NCI-H146 (cell line): ENCODE measurements around the gene LAMC1.

Experiments used
- DNase-seq: peaks from one replicate; lab custom pipeline; 2025; lab: John Stamatoyannopoulos, UW

Gene LAMC1

DNA sequence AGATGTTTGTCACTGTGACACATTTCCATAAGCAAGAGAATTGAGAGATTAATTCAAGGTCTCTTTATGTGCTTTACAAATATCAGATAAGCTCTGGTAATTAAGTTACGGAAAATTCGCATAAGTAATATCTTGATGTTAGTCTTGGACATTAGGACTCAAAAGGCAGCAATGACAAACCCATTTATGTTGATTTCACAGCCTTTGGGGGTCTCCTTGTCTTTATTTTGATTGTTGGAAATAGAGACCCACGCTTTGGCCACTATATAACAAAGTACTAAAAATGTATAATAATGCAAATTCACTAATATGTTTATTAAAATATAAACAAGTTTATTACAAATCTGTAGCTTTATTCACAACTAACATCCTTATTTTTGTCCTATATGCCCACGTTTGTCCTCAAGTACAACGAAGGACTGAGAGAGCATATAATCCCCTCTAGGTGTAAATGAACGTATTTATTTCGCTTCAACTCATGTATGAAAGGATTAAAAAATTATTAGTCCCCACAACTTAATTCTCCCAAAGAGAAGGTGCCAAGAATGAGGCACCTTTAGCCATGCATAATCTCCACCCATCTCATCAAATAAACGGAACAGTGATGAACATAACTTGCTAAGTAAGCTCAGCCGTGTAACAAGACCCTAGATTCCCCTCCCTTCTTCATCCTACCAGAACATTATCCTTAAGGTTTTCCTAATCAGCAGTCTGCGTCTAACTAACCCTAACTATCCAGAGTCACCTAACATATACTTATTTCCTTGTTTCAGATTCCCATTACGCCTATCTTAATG lies 1.6 kb upstream of the LAMC1 start:
- DNase-seq = no peak

DNA sequence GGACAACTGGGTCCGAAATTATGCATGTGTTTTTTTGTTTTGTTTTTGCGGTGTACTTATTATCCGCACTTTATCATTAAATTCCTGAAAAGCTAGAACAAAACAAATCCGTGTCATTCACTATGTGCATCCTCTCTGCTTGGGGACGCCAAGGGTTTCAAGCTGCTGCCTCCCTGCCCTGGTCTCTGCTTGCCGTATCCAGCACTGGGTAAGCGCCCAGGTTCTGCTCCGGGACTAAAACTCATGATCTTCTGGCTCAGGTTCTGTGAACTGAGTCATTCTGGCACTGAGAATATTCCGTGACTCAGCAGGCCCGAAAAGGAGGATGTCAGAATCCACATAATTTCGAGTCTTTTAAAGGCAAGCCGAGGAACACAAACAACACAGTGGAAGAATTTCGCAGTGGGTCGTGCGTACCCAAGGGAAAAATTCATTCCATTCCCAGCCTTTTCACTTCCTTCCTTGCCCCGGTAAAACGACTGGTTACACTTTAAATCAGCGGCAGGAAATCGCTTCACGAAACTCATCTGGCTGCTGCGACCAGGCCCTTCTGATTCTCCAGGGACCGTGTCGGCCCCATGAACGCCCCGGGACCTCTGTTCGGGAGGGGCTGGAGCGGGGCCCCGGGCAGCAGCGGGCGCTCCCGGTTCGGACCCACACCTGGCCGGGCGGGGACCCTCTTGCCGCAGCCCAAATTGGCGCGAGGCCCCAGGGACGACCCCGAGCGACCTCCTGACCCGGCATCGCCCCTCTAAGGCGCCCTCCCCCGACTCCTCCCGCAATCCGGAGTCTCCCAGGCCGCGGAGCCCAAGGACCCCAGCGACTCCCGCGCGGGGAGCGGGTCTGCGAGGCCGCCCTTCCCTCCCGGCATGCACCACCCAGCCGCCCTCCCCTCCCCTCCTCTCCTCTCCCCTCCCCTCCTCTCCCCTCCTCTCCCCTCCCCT lies 746 bp upstream of the LAMC1 start:
- DNase-seq = peak; percentile 58

DNA sequence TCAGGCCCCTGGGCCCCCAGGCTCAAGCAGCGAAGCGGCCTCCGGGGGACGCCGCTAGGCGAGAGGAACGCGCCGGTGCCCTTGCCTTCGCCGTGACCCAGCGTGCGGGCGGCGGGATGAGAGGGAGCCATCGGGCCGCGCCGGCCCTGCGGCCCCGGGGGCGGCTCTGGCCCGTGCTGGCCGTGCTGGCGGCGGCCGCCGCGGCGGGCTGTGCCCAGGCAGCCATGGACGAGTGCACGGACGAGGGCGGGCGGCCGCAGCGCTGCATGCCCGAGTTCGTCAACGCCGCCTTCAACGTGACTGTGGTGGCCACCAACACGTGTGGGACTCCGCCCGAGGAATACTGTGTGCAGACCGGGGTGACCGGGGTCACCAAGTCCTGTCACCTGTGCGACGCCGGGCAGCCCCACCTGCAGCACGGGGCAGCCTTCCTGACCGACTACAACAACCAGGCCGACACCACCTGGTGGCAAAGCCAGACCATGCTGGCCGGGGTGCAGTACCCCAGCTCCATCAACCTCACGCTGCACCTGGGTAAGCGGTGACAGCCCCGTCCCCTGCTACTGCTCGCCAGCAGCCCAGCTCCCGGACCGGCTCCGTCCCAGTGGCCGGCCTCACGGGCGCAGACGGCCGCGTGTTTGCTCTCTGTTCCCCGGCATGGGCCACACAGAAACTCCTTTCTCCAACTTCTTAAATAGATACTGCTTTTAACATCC lies 539 bp downstream of the LAMC1 start:
- DNase-seq = peak; percentile 86

DNA sequence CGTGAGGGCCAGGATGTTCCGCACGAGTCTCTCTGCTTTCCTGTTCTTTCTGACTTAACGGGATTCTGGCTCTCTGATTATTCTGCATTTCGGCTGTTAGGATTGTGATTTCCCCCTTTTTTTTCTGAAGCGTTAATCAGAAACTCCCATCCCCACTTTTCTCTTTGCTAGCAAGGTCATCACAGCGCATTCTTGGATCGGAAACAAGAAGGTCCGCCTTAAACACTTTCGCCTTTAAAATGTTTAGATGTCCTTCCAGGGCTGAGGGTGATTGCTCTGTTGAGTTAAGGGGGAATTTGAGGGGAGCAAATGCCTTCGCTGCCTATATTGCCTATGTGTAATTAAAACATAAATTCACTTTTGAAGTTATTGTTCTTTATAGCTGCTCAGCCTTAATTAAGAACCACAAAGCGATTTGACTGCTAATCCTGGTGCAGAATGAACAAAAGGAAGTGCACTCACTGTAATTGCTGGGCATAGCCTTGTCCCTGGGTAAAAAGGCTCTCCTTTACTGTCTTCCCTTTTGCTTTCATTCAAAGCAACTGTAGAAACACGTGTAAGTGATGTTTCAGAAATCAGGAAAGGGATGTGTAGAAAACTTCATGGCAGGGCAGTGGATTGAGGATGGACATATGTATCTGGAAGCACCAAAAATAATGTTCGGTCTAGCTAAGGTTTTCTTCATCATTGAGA lies 1.2 kb downstream of the LAMC1 start:
- DNase-seq = peak; percentile 8

DNA sequence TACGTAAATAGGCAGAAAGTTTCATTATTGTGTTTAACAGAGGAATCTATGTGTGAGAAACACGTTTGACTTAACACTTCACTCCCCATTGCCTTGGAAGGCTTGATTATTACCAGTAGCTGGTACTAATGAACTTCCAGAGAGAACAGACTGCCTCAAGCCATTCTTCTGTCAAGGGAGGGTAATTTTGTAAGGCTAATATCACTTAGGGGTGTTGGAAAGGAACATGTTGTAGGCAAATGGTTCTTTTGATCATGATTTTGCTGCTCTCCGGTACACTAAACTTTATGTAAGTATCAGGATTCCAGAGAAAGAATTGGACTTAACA lies 1.8 kb downstream of the LAMC1 start:
- no peak for DNase-seq

DNA sequence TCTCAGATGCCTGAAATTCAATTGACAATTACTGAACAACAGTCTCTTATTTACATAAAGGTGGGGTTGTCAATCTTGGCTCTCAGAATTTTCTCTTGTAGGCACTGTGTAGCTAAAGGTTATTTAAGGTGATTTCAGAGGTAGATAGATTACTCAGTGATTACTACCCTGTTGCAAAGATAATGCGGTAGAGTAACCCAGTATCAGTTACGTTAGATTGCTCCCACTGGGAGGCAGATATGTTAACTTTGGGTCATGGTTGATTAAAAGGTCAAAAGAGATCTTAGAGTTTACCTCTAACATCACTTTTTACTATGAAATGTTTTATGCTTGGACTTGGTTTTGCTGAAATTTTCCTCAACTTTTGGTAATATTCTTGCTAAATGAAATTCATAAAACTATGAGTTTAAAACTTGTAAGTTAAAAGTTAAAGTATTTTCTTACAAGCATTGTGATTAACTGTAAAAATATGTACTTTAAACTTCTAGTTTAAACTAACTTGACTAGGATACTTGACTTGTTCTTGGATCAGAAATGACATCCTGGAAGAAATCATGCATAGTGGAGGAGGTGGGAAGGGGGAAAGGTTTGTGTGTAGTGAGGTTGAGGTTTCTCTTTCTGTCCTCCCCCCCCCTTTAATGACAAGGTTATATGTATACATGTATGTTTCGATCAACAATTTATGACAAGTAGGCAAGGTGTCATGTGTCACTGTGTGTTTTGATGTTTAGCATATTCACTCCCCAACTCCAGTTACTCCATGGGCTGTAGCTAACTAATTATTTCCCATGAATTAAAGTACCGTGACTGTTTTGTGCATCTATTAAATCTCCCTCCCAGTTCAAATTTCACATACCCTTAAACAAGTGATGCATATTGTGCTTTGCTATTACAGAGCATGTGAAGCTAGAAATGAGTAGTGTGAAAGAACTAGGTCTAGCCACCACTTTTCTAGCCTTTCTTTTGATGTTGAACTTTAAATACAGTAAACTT lies 2.9 kb downstream of the LAMC1 start:
- DNase-seq = peak; percentile 28

DNA sequence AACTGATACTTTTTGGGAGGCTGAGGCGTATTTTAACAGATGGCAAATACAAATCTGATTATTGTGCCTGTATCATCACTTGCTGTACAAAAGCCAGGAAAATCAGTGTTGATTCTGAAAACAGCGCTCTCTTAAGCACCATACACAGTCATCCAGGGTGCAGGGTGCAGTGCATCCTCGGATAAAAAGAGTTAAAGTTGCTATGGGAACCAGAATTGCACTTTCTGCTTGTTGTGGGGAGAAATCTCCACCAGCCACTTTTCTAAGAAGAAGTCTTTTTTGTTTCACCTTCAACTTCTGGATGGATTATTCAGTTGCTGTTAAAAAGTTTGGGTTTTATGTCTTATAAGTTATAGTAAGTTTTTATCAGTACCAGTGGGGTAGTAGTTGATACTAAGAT lies 3.8 kb downstream of the LAMC1 start:
- DNase-seq = no peak

DNA sequence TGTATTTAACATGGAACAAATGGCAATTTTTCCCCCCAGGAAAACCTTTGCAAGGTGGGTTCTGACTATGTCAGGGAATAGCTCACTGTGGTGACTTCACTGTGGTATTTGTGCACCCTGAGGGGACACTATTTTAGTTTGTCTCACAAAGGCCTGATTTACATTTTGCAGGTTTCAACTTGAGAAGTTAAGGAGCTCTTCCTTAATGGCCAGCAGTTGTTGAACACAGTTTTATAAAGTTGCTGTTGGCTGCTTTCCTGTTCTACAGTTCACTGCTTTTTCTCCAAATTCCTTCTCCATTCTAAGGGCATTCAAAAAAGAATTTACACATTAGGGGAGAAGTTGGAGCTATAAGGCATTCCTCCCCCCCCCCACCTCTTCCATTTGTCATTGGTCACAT lies 4.6 kb downstream of the LAMC1 start:
- DNase-seq = no peak

DNA sequence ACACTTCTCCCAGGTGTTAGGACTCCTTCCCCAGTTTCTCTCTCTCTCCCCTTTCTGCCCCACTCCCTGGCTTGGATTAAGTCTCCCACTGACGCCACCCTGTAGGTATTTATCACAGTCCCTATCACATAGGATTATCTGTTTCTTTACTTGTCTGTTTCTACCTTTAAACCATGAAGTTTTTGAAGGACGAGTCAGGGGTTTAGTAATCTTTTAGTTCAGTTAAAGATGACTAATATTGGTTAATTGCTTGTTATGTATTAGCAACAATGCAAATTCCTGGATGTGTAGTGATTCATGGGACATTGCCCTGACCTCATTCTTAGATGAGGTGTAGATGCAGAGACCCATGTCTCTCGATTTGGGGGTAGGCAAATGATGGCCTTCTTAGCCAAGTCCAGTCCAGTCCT lies 6.4 kb downstream of the LAMC1 start:
- no peak for DNase-seq

DNA sequence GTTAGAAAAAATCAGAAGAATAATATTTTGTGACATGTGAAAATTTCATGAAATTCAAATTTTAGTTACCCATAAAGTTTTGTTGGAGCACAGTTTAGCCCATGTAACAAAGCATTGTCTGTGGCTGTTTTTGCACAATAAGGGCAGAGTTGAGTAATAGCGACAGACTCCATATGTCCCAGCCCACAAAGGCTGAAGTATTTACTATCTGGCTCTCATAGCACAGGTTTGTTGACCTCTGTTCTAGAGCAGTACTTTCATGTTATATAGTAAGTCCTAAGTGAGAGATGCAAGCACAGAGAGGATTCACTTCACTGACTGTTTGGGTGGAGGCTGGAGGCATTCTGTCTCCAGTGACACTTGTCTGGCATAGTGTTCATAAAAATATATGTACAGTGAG lies 6.8 kb downstream of the LAMC1 start:
- no peak for DNase-seq

DNA sequence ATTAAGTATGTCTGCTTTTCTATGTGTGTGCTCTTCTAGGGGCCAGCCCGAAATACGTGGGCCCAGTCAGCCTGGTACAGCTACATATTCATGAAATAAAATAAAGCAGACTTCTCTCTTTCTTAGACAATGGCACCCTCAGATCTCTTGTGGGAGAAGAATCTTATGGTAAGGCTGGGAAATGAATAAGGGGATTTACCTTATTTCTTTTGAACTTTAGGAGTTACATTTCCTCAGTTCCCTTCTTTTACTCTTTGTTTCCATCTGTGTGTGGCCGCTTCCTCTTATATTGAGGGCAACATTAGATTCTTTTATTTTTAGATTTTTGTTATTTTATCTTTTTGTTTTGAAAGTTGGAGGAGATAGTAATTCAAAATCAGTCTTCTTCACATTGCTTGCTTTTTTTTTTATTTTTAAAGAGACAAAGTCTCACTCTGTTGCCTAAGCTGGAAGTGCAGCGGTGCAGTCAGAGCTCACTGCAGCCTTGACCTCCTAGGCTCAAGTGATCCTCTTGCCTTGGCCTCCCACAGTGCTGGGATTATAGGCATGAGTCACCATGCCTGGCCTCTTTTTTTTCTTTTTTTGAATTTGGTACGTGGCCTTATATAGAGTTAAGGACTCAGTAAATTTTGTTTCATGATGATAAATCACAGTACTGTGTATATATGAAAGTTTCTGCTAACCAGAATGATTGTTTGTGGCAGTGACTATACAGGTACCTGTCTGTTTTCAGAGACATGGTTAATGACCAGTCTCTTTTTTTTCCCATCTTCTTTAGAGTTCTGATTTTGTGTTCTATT lies 9.1 kb downstream of the LAMC1 start:
- DNase-seq = no peak

DNA sequence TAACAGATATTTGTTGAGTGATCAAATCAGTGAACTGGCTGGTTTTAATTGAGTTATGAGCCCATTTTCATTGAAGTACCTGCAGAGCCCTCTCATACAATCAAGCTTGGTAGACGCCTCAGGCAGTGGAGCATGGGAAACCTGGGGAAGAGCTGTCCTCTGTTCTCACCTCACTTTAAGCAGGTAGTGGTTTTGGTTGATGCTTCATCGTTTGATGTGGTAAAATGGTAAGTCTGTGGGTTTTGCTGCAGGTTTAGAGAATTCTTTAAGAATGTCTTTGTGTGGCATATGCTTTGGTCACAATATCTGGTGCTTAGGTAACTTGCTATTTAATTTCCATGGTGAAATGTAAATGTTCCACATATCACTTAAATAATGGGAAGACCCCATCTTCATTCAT lies 10.0 kb downstream of the LAMC1 start:
- DNase-seq = no peak

DNA sequence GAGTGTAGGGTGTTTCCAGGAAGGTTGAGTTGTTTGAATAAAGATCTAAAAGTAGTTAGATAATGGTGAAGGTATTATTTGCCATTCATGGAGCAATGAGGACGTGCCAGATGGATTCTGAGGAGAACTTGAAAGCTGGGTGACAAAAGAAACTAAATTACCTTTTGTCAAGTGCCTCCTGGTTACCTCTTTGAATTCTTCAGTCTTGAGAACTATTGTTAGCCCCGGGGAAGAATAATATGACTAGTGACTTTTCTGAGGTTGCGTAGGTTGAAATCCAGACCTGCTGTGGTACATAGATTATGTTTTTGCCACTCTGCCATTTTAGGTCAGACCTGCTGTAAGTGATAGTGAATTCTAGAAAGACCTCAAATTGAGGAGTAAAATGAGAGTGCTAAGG lies 11.5 kb downstream of the LAMC1 start:
- no peak for DNase-seq

DNA sequence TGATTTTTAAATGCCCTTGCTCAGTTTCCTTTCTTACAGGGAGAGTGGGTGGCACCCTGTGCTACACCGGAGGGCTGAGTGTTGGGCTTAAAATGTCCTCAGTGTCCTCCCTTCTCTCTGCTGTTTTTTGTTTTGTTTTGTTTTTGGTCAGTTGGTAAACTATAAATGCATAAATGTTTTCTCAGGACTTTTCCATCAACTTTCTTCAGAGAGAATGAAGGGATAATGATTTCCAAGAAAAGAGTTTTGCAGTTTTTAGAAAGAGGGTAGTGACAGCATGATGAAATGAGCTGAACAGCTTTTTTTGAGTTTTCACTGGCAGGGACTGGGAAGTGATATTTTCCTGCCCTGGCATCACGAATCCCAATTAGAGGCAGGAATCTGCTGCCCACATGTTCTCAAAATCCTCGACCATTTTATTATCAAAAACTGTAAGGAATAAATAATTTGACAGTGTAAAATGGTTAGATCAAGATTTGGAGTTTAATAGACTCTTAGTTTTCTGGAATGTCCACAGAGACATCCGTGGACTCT lies 15.2 kb downstream of the LAMC1 start:
- DNase-seq = no peak

DNA sequence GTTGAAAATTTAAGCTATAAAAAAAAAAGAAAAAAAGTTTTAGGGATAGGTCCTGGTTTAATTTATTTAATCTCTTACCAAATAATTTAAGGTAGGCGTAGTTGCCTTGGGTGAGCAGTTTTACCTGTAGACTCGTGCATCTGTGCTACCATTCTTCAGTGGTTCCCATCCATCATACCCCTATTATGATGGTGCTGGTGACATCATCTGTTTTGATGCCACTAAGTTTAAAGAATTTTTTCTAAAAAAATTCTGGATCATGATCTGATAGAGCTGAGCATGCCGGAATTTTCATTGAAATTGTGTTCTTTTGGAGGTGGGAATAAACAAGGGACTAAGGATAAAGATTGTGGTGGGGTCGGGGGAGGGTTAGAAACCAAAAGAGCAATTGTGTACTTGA lies 15.7 kb downstream of the LAMC1 start:
- DNase-seq = no peak

DNA sequence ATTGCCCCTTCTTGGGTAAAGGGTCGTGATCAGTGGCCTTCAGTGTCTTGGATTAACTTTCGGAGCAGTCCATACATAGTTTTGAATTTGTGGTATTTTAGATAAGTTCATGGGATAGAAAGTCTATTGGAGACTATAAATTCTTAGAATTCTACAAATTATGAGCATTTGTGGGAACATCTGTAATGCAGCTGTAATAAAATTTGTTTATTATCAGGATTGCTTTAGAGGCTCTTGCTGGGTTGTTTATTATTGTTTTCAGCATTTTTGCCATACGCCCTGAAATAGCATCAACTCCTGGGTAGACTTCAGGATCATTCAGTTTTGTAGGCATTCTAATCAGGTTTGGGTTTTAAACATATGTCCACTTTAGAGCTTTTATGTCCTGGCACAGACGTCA lies 16.1 kb downstream of the LAMC1 start:
- DNase-seq = no peak

DNA sequence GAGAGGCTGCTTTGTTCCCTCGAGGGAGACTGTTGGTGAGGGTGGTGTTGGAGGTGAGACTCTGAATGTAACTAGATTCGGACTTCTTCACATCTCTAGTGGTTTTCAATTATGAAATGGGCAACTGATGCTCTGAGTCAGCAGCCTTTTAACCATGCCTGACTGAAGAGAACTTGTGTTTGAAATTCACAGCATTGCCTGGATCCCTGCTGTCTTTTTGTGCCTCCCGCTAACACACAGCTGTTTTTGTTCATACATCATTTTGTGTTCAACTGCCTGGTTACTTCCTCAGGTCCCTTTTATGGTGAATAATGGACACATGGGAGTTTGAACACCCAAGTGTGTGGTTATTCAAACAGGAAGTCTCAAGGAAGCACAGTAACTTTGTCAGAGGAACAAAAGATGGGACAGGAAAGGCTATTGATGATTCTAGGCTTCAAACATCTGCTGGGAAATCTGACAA lies 16.8 kb downstream of the LAMC1 start:
- DNase-seq = peak; percentile 77

DNA sequence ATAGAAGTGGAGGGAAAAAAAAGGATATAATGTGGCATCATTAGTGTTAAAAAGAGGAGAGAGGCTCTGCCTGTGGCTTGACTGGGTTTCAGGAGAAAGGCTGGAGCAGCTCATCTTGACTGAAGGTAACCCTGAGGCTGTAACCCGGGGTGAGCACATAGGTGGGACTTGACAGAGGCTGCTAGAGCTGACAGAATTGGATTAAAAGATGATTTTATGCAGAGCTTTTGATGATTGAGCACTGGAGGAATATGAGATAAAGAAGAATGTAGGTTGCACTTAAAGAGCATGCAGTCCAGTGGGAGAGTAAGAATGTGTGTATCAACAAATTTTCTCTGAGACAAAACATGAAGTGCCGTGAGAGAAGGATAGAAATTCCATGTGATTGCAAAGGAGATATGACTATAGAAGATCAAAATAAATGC lies 17.3 kb downstream of the LAMC1 start:
- peak; percentile 10 for DNase-seq

DNA sequence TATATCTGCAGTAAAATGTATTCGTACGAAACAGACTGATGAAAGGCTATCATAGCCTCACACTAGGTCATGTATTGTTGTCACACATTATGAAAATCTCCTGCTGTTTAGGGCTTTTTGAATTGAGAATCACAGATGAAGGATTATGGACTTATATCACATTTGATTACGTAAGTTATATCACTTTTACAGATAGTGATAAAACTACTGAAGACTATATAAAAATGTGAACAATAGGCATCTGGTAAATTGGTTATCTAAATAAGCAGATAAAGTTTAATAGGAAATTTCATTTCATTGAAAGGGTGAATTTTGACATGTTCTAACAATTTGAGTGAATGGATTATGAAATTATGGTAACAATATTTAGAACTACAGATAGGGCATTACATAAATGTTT lies 20.0 kb downstream of the LAMC1 start:
- DNase-seq = no peak
